Fibroblast of villous mesenchyme (primary cell): ENCODE results near the gene GAL3ST3. TPM values are rescaled to one million over a fixed set of nuclear protein-coding genes. Genes with fewer than 3 reads are reported as not detected.
A peak's percentile ranks its signal among the peaks of the same experiment; 100 is the strongest.

ENCODE experiments used
- DNase-seq: peaks from one replicate; pipeline ENCODE4 v3.0.0-alpha.2; 2010; ENCODE audit warnings: low read depth
- H3K4me3 ChIP-seq: 2 replicates; pipeline ENCODE4 v1.5.1; 2011; ENCODE audit warnings: low read depth, mild to moderate bottlenecking, low read length
- CTCF ChIP-seq: IDR thresholded peaks from 2 replicates; pipeline ENCODE4 v1.5.1; 2012; ENCODE audit warnings: low read depth, mild to moderate bottlenecking, low read length; ENCODE audit not compliant: insufficient read depth
- total RNA-seq: library from RNA; depleted of rRNA; stranded (reverse); fragments of >200 nt; gene quantifications from 2 replicates; pipeline ENCODE4 v1.2.3, GENCODE V29; 2012

GAL3ST3 gene
- total RNA-seq, 1 donor = not detected

- peak within 1 kb of the TSS; percentile 62 for H3K4me3 ChIP-seq
- DNase-seq = peak; percentile 84
- TF ChIP-seq CTCF = peak; percentile 3
Observed at GRCh38 chr11:66069715-66070603, 21.0 kb upstream of the GAL3ST3 start, which contains the start of gene PACS1. Gene PACS1, plus strand, starts transcription at chr11:66070272. Its CDS starts 215 bp downstream, at chr11:66070487.

GRCh38 chr11:66068923-66069714, 20.2 kb upstream of the GAL3ST3 start:
- peak overlapping the region; percentile 53 for H3K4me3 ChIP-seq
- TF ChIP-seq CTCF = peak; percentile 23
- peak; percentile 97 for DNase-seq

- peak; percentile 83 for DNase-seq
- H3K4me3 ChIP-seq = no peak overlapping the region
Observed at GRCh38 chr11:66068154-66068821, 19.3 kb upstream of the GAL3ST3 start.

GRCh38 chr11:66067640-66068039, 18.7 kb upstream of the GAL3ST3 start:
- DNase-seq = no peak
- TF ChIP-seq CTCF = no peak

More at GRCh38 chr11:66068154-66068821, 19.3 kb upstream of the GAL3ST3 start:
- TF ChIP-seq CTCF = peak; percentile 87

GRCh38 chr11:66066751-66067150, 17.8 kb upstream of the GAL3ST3 start:
- no peak for DNase-seq
- TF ChIP-seq CTCF = no peak

More at GRCh38 chr11:66067640-66068039, 18.7 kb upstream of the GAL3ST3 start:
- no peak overlapping the region for H3K4me3 ChIP-seq

GRCh38 chr11:66064571-66064970, 15.6 kb upstream of the GAL3ST3 start:
- no peak for TF ChIP-seq CTCF
- no peak for DNase-seq
- no peak overlapping the region for H3K4me3 ChIP-seq

More at GRCh38 chr11:66066751-66067150, 17.8 kb upstream of the GAL3ST3 start:
- H3K4me3 ChIP-seq = no peak overlapping the region
